ENCODE data around the gene HMGCL.
A peak's percentile ranks its signal among the peaks of the same experiment; 100 is the strongest.
"Not testable (repeated sequence)": the region's sequence is repeated elsewhere in the genome, so short reads cannot be mapped to it uniquely, and the experiment has no call there.

Gene HMGCL

GRCh38 chr1:23825076-23825761, at the start of gene HMGCL:
Gene HMGCL (minus strand): TSS chr1:23825429. CDS start chr1:23825415, 14 bp downstream.
- DNase-seq (ENCODE audit: low spot score), result peak; percentile 95

- DNase-seq (ENCODE audit: low spot score), result no peak
Observed at GRCh38 chr1:23872421-23872820, 47.2 kb upstream of the HMGCL start.

- no peak for DNase-seq (ENCODE audit: low spot score)
Observed at GRCh38 chr1:23869051-23869450, 43.8 kb upstream of the HMGCL start.

- DNase-seq (ENCODE audit: low spot score), result peak; percentile 22
Observed at GRCh38 chr1:23868557-23869016, 43.4 kb upstream of the HMGCL start.

- DNase-seq (ENCODE audit: low spot score), result peak; percentile 99
Observed at GRCh38 chr1:23867895-23868556, 42.8 kb upstream of the HMGCL start, which contains the start of gene FUCA1. Gene FUCA1 (minus strand): TSS chr1:23868290. CDS start chr1:23868286, 4 bp downstream.

- DNase-seq (ENCODE audit: low spot score), result no peak
Observed at GRCh38 chr1:23867542-23867894, 42.3 kb upstream of the HMGCL start.

GRCh38 chr1:23865543-23865930, 40.3 kb upstream of the HMGCL start:
- no peak for DNase-seq (ENCODE audit: low spot score)

- DNase-seq (ENCODE audit: low spot score), result no peak
Observed at GRCh38 chr1:23864801-23865542, 39.7 kb upstream of the HMGCL start.

- no peak for DNase-seq (ENCODE audit: low spot score)
Observed at GRCh38 chr1:23862640-23863039, 37.4 kb upstream of the HMGCL start.

- no peak for DNase-seq (ENCODE audit: low spot score)
Observed at GRCh38 chr1:23854568-23854967, 29.3 kb upstream of the HMGCL start.

- not testable (repeated sequence) for DNase-seq (ENCODE audit: low spot score)
Observed at GRCh38 chr1:23853124-23853523, 27.9 kb upstream of the HMGCL start.

- not testable (repeated sequence) for DNase-seq (ENCODE audit: low spot score)
Observed at GRCh38 chr1:23851406-23851805, 26.2 kb upstream of the HMGCL start.

- DNase-seq (ENCODE audit: low spot score), result no peak
Observed at GRCh38 chr1:23848673-23849616, 23.7 kb upstream of the HMGCL start.

GRCh38 chr1:23847482-23848095, 22.4 kb upstream of the HMGCL start:
- DNase-seq (ENCODE audit: low spot score), result not testable (repeated sequence)

- DNase-seq (ENCODE audit: low spot score), result no peak
Observed at GRCh38 chr1:23845163-23845562, 19.9 kb upstream of the HMGCL start.

GRCh38 chr1:23843644-23844043, 18.4 kb upstream of the HMGCL start:
- no peak for DNase-seq (ENCODE audit: low spot score)

- peak; percentile 88 for DNase-seq (ENCODE audit: low spot score)
Observed at GRCh38 chr1:23838401-23838866, 13.2 kb upstream of the HMGCL start.

- DNase-seq (ENCODE audit: low spot score), result no peak
Observed at GRCh38 chr1:23837908-23838307, 12.7 kb upstream of the HMGCL start.

GRCh38 chr1:23836037-23836436, 10.8 kb upstream of the HMGCL start:
- DNase-seq (ENCODE audit: low spot score), result no peak

- not testable (repeated sequence) for DNase-seq (ENCODE audit: low spot score)
Observed at GRCh38 chr1:23834156-23834555, 8.9 kb upstream of the HMGCL start.

- DNase-seq (ENCODE audit: low spot score), result no peak
Observed at GRCh38 chr1:23827717-23828116, 2.5 kb upstream of the HMGCL start.

All from germinal center (tissue), 1 donor.